Fibroblast of the aortic adventitia (primary cell): ENCODE results near the gene ZNF24. TPM values are rescaled to one million over a fixed set of nuclear protein-coding genes. Genes with fewer than 3 reads are reported as not detected.

Experiments used
- DNase-seq: peaks from one replicate; pipeline ENCODE4 v3.0.0-alpha.2; 2010; ENCODE audit warnings: low read depth
- H3K4me3 ChIP-seq: 2 replicates; pipeline ENCODE4 v1.5.1; 2011; ENCODE audit warnings: low read depth, mild to moderate bottlenecking, control low read depth, low read length, moderate library complexity
- CTCF ChIP-seq: IDR thresholded peaks from 2 replicates; pipeline ENCODE4 v1.5.1; 2011; ENCODE audit warnings: mild to moderate bottlenecking, low read length, control low read depth, inconsistent platforms; ENCODE audit not compliant: insufficient read depth
- total RNA-seq: library from RNA; depleted of rRNA; stranded (reverse); fragments of >200 nt; gene quantifications from 2 replicates; pipeline ENCODE4 v1.2.3, GENCODE V29; 2012; ENCODE audit warnings: low replicate concordance

ZNF24 gene
- total RNA-seq, 1 donor, result 29.4 TPM

DNA sequence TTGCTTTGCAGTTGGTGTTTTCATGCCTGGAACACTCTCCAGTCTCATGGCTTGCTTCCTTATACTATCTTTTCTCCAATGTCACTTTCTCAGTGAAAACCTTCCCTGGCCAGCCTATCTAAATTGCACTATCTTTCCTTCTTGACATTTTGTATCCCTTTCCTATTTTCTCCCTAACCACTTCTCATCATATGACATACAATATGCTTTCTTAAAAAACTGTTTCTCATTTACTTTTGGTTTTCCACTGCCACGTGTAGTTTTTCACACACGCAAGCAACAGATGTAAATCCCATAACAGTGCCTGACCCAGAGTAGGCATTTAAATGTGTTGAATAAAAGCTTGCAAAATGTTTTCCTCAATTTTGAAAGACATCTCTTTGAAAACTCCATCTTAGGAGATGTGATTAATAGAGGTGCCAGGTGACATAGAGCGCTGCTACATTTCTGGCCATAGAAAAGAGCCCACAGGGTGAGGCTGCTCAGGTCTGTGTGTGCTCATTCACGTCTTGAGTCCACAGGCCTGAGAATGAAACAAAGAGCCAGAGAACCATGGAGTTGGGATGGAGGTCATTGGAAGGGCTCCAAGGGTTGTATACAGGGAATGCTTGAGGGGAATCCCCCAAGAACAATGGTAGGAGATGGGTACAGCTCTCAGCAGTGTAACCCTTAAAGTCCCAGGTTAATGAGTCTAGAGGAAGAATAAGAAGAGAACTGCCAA lies 12.7 kb downstream of the ZNF24 start:
- no peak for DNase-seq
- H3K4me3 ChIP-seq, result no peak overlapping the region
- TF ChIP-seq CTCF, result no peak

GRCh38 chr18:35328868-35329267 lies 15.4 kb downstream of the ZNF24 start:
- no peak overlapping the region for H3K4me3 ChIP-seq
- no peak for TF ChIP-seq CTCF
- no peak for DNase-seq

GRCh38 chr18:35326695-35327387 lies 17.4 kb downstream of the ZNF24 start:
- no peak for DNase-seq
- TF ChIP-seq CTCF, result no peak
- no peak overlapping the region for H3K4me3 ChIP-seq

DNA sequence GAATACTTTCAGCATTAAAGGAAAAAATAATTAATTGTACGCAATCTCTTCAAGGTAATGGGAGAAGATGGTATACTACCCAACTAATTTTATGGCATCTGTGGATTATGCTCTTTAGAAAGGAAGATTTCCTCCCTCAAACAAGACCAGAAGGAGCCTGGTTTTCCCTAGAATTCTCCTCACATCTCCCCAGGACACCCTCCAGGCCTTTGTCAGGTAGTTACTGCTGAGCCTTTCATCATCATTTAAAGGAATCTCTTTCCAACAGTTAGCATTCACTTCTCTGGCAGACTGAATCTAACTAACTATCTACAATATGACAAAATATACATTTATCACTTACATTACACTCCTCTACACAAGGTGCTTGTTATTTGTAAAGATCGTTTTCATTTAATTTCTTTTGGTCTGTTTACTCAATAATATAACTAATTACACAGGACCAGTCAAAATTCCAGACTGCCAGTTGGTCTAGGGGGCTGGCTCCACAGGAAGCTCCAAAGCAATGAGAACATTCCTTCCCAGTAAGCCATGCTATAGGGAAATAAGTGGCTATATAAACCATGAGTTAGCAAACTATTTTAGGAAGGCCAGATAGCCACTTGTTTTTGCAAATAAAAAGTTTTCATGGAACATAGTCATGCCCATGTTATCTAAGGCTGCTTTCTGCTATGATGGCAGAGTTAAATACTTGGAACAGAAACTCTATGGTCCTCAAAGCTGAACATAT lies 19.1 kb downstream of the ZNF24 start:
- H3K4me3 ChIP-seq, result no peak overlapping the region
- no peak for TF ChIP-seq CTCF
- no peak for DNase-seq

GRCh38 chr18:35322486-35323458 lies 21.4 kb downstream of the ZNF24 start:
- no peak overlapping the region for H3K4me3 ChIP-seq
- no peak for TF ChIP-seq CTCF
- DNase-seq, result no peak

- TF ChIP-seq CTCF, result no peak
- peak; percentile 66 for DNase-seq
- H3K4me3 ChIP-seq, result no peak overlapping the region
Measured at GRCh38 chr18:35311496-35311895, 32.7 kb downstream of the ZNF24 start.
